Left kidney (tissue), 2 donors: ENCODE data around the gene SYNCRIP. TPM values are rescaled to one million over a fixed set of nuclear protein-coding genes. Genes with fewer than 3 reads are reported as not detected.
A peak's percentile ranks its signal among the peaks of the same experiment; 100 is the strongest.
"Not testable (repeated sequence)": the region's sequence is repeated elsewhere in the genome, so short reads cannot be mapped to it uniquely, and the experiment has no call there.

Experiments
- DNase-seq: peaks from one replicate; pipeline ENCODE4 v3.0.0-alpha.2; 2013
- polyA plus RNA-seq: library from polyadenylated mRNA; unstranded; fragments of 120-200 nt; gene quantifications from one replicate; pipeline ENCODE4 v1.2.1, GENCODE V29; 2013; ENCODE audit not compliant: insufficient read length

The SYNCRIP gene
- polyA plus RNA-seq, 1 donor: 213 TPM

- no peak for DNase-seq
These were observed 41.9 kb downstream of the SYNCRIP start for GRCh38 chr6:85600713-85601313.

DNA sequence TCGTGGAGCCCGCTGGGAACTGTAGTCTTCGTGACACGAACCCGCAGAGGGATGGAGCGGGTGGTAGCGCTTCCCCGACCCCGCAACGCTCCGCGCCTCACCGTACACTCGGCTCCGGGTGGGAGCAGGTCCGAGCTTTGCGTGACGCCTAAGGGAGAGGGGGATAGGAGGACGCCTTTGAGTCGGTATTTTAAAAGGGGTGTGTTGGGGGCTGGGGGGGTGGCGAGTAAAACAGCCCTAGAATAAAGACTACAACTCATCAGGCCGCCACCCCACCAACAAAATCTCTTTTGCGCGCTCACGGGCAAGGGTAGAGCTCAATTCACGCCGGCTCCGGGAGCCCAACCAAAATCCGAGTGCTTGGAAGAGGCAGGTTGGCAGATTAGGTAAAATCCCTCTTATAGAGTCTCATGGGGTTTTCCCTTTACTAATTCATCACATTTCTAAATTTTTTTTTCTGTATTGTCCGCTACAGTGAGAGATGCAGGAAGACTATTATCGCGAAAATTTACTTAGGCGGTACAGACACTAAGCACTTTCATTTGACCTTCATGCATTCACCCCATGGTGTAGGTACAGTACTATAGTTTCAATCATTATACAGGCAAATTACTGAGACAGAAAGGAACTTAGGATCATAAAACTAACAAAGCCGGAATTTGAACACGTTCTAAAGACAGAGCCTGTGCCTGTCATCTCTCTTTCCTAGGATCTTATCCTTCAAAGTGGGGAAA lies 48.3 kb downstream of the SYNCRIP start:
- peak; percentile 11 for DNase-seq

GRCh38 chr6:85593438-85594196 lies 49.1 kb downstream of the SYNCRIP start, which contains the start of gene SNX14:
SNX14 (minus strand) TSS chr6:85593858; CDS start chr6:85593718, 140 bp downstream.
- DNase-seq: peak; percentile 89

- DNase-seq: no peak
These were observed 50.7 kb downstream of the SYNCRIP start for GRCh38 chr6:85592033-85592432.

GRCh38 chr6:85591207-85591606 lies 51.5 kb downstream of the SYNCRIP start:
- no peak for DNase-seq

- no peak for DNase-seq
These were observed 56.9 kb downstream of the SYNCRIP start for GRCh38 chr6:85585741-85586140.

GRCh38 chr6:85582832-85583231 lies 59.9 kb downstream of the SYNCRIP start:
- DNase-seq: not testable (repeated sequence)

DNA sequence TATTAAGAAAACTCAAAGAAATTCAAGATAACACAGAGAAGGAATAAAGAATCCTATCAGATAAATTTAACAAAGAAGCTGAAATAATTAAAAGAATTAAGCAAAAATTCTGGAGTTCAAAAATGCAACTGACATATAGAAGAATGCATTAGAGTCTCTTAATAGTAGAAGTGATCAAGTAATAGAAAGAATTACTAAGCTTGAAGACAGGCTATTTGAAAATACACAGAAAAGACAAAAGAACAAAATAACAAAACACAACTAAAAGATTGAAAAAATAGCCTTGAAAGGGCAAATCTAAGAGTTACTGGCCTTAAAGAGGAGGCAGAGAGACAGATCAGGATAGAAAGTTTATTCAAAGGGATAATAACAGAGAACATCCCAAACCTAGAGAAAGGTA lies 61.1 kb downstream of the SYNCRIP start:
- DNase-seq: no peak

DNA sequence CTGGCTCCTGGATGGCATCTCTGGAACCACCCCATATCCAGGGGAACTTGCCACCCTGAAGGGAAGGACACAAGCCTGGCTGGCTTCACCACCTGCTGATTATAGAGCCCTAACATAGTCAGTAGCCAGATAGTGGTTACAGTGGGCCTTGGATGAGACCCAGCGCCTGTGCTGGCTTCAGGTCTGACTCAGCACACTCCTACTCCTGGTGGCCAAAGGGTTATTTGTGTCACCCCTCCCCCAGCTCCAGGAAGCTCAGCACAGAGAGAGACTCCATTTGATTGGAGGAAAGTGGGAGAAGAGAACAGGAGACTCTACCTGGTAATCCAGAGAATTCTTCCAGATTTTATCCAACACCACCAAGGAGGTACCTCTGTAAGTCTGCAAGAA lies 61.8 kb downstream of the SYNCRIP start:
- no peak for DNase-seq

GRCh38 chr6:85580118-85580877 lies 62.4 kb downstream of the SYNCRIP start:
- DNase-seq: no peak

DNA sequence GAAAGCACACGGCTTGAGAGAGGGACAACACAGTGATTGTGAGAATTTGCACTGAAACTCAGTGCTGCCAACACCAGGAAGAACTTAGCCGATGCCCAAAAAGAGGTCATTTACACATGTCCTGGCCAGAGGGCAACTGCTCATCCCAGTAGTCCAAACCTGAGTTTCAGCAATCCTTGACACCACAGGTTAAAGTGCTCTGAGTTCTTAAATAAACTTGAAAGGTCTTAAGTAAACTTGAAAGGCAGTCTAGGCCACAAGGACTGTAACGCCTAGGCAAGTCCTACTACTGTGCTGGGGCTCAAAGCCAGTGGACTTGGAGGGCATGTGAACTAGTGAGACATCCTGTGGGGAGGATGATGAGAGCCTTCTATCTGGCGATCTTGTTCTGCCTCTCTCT lies 63.1 kb downstream of the SYNCRIP start:
- no peak for DNase-seq

DNA sequence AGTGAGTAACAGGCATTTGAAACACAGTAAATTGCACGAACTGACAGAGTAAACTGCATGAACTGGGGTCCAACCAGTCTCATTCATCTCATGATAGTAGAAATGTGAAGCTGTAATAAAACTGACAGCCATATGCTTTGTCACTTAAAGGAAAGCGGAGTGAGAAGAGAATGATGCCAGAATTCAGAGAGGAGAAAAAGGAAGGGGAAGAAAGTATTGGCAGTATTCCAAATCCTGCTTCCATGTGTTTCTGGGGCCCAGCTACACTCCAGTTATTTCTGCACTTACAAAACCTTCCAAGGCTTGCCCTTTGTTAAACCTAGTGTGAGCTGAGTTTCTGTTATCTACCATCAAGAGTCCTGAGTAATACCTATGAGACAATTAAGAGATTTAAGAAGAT lies 66.2 kb downstream of the SYNCRIP start:
- DNase-seq: no peak

GRCh38 chr6:85574932-85575598 lies 67.6 kb downstream of the SYNCRIP start:
- no peak for DNase-seq

DNA sequence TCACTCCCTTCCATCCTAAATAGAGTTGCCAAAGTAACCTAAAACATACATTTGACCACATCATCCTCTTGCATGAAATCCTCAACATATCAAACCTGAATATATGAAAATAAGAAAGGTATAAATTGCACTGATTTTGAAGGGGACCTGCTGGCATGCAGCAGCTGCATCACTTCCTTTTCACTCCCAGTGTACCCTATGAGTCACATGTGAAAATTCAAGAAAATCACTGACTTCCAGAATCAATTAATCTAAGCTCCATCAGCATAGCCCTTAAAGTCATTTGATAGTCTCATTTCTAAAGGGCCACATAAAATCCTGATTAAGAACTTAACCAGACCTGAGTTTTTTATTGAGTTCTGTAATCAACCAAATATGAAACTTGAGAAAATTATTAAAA lies 73.4 kb downstream of the SYNCRIP start:
- DNase-seq: no peak

GRCh38 chr6:85568411-85568810 lies 74.3 kb downstream of the SYNCRIP start:
- no peak for DNase-seq

DNA sequence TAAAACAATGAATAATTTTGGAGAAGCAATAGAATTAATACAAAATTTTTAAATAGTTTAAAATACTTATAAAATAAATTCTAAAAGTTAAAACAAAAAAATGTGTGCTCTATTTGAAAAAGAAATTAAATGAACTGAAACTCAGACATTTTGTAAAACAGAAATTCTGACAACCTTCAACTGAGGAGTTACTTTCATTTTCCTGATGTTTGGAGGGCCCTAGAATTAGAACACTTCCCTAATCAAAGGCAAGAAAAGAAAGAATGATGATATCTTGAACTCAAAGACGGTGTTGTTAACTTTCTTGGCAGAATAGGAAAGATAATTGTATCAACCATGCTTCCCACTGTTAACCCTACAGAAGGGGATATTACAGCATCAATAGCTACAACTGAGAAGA lies 77.0 kb downstream of the SYNCRIP start:
- DNase-seq: no peak

GRCh38 chr6:85564223-85564622 lies 78.5 kb downstream of the SYNCRIP start:
- DNase-seq: not testable (repeated sequence)
